ENCODE results near the gene ATRIP.
"Not testable (repeated sequence)": the region's sequence is repeated elsewhere in the genome, so short reads cannot be mapped to it uniquely, and the experiment has no call there.

Gene ATRIP

GRCh38 chr3:48470286-48470685 lies 23.7 kb downstream of the ATRIP start:
- DNase-seq = no peak

DNA sequence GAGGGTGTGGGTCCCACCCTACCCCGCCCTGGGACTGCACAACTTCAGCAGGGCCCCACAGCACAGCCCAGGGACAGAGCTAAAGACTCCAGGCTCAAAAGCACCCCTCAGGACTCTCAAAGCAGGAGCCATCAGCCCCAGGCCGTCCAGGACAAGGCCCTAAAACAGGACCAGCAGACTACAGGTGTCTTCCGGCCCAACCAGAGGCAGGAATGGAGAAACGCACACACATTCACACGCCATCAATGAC lies 26.1 kb downstream of the ATRIP start:
- DNase-seq = no peak

GRCh38 chr3:48472923-48473616 lies 26.5 kb downstream of the ATRIP start:
- peak; percentile 91 for DNase-seq

- DNase-seq = no peak
Observed at GRCh38 chr3:48473617-48473952, 27.0 kb downstream of the ATRIP start.

DNA sequence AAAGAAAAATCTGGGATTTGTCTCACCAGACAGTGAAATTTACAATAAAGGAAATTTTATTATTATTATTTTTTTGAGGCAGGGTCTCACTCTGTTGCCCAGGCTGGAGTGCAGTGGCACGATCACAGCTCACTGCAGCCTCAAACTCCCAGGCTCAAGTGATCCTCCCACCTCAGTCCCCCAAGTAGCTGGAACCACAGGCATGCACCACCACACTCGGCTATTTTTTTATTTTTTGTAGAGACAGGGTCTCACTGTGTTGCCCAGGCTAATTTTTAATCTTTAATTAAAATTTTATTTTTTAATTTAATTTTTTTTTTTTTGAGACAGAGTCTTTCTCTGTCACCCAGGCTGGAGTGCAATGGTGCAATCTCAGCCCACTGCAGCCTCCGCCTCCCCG lies 27.5 kb downstream of the ATRIP start:
- not testable (repeated sequence) for DNase-seq

DNA sequence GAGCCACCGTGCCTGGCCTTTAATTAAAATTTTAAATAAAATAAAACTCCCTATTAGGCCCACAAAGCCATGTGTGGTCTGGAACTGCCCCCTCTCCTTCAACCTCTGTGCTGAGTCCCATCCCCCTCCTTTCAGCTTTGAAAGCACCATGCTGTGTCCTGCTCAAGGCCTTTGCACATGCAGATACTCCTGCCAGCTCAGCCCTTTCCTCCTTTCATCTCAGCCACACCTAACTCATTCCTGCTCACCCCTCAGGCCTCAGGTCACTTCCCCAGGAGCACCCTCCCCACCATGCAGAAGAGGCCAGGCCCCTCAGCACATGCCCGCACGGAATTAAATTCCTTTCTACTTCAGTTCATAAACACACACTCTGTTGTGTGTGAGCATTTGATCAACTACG lies 28.1 kb downstream of the ATRIP start:
- no peak for DNase-seq

DNA sequence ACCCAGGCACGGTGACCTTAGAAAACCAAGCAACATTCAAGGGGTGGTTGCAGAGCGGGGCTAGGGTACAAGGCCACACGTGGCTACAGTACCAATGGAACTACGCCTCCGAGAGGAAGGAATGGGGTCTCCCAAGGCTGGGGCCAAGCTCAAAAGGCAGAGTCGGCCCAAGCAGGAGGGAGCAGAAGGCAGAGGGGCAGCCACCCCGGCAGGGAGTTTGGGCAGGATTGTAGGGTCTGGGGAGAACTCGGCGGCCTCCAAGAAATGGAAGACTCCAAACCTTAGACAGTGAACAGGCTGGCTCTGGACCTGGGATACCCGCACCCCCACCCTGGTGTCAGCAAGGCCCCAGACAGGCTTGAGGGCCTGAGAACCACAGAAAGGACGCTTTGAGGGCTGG lies 28.7 kb downstream of the ATRIP start:
- DNase-seq = no peak

DNA sequence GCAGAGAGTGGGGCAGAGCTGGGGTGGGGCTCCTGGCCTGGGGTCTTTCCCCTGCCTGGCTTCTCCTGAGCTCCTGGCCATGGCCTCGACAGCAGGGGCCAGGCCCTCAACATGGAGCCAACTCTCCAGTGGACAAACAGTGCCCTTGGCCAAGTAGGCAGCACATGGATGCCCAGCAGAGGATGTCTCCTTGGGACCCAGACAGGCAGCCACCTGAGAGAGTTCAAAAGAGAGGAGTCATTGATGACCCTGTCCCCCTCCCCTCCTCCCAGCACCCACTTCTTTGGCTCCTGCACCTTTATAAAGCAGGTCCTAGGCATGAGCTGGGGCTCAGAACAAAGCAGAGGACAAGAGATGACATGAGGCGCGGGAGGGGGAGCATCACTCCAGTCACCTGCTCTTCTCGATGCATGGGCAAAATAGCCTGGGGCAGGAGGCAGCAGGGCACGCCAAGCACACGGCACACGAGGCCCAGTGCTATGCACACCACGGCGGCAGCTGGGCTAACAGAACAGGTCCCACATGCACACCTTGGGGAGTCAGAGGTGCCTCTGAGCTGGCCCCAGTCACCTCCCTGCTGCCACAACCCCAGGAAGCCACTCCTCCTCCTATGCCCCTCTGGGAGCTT lies 30.0 kb downstream of the ATRIP start:
- DNase-seq = no peak

GRCh38 chr3:48477959-48478520 lies 31.5 kb downstream of the ATRIP start:
- DNase-seq = no peak

GRCh38 chr3:48478626-48479555 lies 32.4 kb downstream of the ATRIP start:
- no peak for DNase-seq

DNA sequence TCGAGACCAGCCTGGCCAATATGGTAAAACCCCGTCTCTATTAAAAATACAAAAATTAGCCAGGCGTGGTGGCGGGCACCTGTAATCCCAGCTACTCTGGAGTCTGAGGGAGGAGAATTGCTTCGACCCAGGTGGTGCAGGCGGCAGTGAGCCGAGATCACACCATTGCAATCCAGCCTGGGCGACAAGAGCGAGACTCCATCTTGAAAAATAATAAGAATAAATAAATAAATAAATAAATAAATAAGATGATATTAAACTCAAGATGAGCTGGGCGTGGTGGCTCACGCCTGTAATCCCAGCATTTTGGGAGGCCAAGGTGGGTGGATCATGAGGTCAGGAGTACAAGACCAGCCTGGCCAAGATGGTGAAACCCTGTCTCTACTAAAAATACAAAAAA lies 34.4 kb downstream of the ATRIP start:
- DNase-seq = not testable (repeated sequence)

DNA sequence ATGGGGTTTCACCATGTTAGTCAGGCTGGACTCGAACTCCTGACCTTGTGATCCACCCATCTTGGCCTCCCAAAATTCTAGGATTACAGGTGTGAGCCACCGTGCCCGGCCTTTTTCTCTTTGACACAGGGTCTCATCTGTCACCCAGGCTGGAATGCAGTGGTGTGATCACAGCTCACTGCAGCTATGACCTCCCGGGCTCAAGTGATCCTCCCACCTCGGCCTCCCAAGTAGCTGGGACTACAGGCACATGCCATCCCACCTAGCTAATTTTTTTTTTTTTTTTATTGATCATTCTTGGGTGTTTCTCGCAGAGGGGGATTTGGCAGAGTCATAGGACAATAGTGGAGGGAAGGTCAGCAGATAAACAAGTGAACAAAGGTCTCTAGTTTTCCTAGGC lies 36.3 kb downstream of the ATRIP start:
- not testable (repeated sequence) for DNase-seq

- DNase-seq = no peak
Observed at GRCh38 chr3:48486952-48487351, 40.4 kb downstream of the ATRIP start.

DNA sequence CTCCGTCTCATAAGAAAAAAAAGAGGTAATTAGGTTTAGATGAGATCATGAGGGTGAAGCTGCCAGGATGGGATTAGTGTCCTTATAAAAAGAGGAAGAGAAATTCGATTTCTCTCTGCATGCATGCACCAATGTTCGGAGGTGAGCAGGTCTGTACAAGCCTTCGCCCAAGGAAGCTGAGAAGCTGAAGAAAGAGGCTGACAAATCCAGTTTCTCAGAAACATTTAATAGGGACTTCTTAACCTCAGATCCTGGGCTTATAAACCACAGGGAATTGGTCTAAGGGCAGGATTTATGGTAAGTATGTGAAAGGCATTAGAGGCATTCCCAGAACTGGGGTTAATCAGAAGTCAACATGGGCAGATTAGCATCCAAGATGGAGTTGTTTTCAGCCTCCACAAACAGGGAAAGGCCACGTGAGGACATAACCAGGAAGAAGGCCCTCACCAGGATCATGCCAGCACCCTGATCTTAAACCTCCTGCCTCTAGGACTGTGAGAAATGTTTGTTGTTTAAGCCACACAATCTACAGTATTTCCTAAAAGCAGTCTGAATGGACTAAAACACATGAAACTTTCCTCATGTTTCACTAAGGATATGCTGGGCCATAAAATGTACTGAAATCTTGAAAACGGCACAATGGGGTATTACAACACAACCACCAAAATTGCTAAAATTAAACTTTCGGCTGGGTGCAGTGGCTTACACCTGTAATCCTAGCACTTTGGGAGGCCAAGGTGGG lies 46.1 kb downstream of the ATRIP start:
- DNase-seq = peak; percentile 35

- DNase-seq = no peak
Observed at GRCh38 chr3:48493203-48493501, 46.6 kb downstream of the ATRIP start.

DNA sequence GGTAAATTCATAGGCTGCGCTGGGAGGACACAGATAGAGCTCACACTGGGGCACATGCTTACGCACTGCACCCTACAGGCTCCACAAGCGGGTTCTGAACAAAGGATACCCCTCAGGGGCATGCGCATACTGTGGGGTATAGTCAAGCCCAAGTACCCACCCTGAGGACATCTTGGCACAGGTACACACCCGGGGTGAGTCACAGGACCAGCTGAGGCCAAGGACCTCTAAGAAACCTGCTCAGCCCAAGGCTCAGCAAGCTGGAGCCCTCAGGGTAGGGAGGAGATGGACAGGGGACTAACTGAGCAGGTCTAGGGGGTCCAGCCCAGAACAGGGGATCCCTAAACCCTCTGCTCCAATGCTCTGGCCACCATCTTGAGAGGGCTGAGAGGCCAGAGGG lies 54.1 kb downstream of the ATRIP start:
- DNase-seq = no peak

DNA sequence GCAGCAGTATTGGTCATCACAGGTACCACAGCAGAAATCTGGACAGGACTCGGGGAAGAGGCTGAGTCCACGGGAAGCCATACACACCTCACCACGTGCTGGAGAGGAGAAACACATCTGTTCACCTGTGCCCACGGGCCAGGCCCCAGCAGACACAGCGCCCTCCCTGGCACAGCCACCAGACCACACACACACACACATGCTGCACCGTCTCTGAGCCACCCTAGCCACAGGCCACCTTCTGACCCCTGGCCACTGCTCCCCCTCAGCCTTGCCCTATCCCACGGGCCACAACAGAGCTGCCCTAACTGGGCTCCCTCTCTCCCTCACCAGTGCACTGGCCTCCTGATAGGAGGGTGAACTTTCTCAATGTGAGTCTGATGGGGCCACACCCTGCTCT lies 54.7 kb downstream of the ATRIP start:
- DNase-seq = no peak

GRCh38 chr3:48502121-48502520 lies 55.6 kb downstream of the ATRIP start:
- DNase-seq = no peak

DNA sequence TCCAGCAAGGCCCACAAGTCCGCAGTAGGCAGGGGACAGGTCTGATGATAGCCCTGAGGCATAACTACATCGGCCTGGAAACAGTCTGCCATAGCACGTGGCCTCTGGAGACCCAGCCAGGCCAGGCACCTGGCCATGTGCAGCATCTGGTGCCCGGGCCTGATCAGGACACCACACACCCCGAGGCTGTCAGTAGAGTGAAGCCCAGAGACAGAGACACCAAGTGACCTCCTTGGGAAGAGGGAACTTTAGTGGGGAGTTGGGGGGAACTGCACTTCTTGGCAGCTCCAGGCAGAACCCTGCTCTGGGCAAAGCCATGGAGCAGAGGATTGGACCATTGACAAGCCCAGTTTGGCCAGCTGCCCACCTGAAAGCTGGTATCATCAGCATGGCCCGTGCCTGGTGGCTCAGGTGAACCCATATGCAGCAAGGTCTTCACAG lies 56.2 kb downstream of the ATRIP start:
- DNase-seq = no peak

GRCh38 chr3:48503401-48504050 lies 57.0 kb downstream of the ATRIP start:
- DNase-seq = peak; percentile 47

GRCh38 chr3:48504051-48504946 lies 57.8 kb downstream of the ATRIP start, which contains the start of gene SHISA5:
TSS of gene SHISA5 (minus strand) at chr3:48504174. CDS start at chr3:48504094, 80 bp downstream.
- peak; percentile 75 for DNase-seq
